DOHH2 (cell line): ENCODE measurements around the gene AMMECR1.

Source experiments
- H3F3A ChIP-seq: fragments of 200-600 bp; sonication (generic), shearing (Covaris generic); 2 replicates; pipeline ENCODE4 v1.6.0; 2016; ENCODE audit warnings: antibody characterized with exemption, mild to moderate bottlenecking; ENCODE audit not compliant: control insufficient read depth, insufficient read depth
- H3K27ac ChIP-seq: fragments of 200-600 bp; sonication (generic); 2 replicates; pipeline ENCODE4 v1.5.1; 2014; ENCODE audit warnings: low read depth, mild to moderate bottlenecking, low read length, moderate library complexity
- H3K27me3 ChIP-seq: fragments of 200-600 bp; sonication (generic); 2 replicates; pipeline ENCODE4 v1.6.1; 2014; ENCODE audit warnings: mild to moderate bottlenecking, low read length, mixed read lengths; ENCODE audit not compliant: control insufficient read depth
- H3K36me3 ChIP-seq: fragments of 200-600 bp; sonication (generic); 2 replicates; pipeline ENCODE4 v1.6.1; 2014; ENCODE audit warnings: mild to moderate bottlenecking, low read length, moderate library complexity, mixed read lengths; ENCODE audit not compliant: control insufficient read depth
- H3K4me1 ChIP-seq: fragments of 200-600 bp; sonication (generic); 2 replicates; pipeline ENCODE4 v1.6.1; 2014; ENCODE audit warnings: mild to moderate bottlenecking, low read length, mixed read lengths; ENCODE audit not compliant: control insufficient read depth
- H3K4me2 ChIP-seq: fragments of 200-600 bp; sonication (generic); 2 replicates; pipeline ENCODE4 v1.6.0; 2014; ENCODE audit warnings: mild to moderate bottlenecking, low read length, moderate library complexity
- H3K4me3 ChIP-seq: fragments of 200-600 bp; sonication (generic); 2 replicates; pipeline ENCODE4 v1.5.1; 2014; ENCODE audit warnings: mild to moderate bottlenecking, low read length, mixed read lengths
- H3K79me2 ChIP-seq: fragments of 200-600 bp; sonication (generic); 2 replicates; pipeline ENCODE4 v1.6.1; 2014; ENCODE audit warnings: mild to moderate bottlenecking, low read length, mixed read lengths; ENCODE audit not compliant: control insufficient read depth
- H3K9me2 ChIP-seq: fragments of 200-600 bp; sonication (generic); replicated peaks from 2 replicates; pipeline ENCODE4 v1.6.1; 2014; ENCODE audit warnings: mild to moderate bottlenecking, low read length, mixed read lengths; ENCODE audit not compliant: control insufficient read depth
- H3K9me3 ChIP-seq: fragments of 200-600 bp; sonication (generic); 2 replicates; pipeline ENCODE4 v1.6.1; 2014; ENCODE audit warnings: antibody characterized with exemption, low read length, mixed read lengths; ENCODE audit not compliant: control insufficient read depth, insufficient read depth
- H4K20me1 ChIP-seq: fragments of 200-600 bp; sonication (generic); 2 replicates; pipeline ENCODE4 v1.6.0; 2014; ENCODE audit warnings: low read depth, mild to moderate bottlenecking, antibody characterized with exemption, low read length, moderate library complexity; ENCODE audit not compliant: control insufficient read depth, insufficient read depth
- CTCF ChIP-seq: fragments of 200-600 bp; sonication (generic); IDR thresholded peaks from one replicate; pipeline ENCODE4 v1.5.1; 2014; ENCODE audit warnings: antibody characterized with exemption, mild to moderate bottlenecking, low read depth, low read length; ENCODE audit not compliant: poor library complexity, severe bottlenecking
- EZH2phosphoT487 ChIP-seq: fragments of 200-600 bp; sonication (generic); IDR thresholded peaks from 2 replicates; pipeline ENCODE4 v1.6.1; 2017; ENCODE audit warnings: borderline replicate concordance, mild to moderate bottlenecking, antibody characterized with exemption, low read length, moderate library complexity, mixed read lengths

AMMECR1 gene

GRCh38 chrX:110317820-110318663 is at the start of gene AMMECR1:
TSS of gene AMMECR1 (minus strand) at chrX:110318085. CDS start at chrX:110318071, 14 bp downstream.
- no peaks in the 10 kb centered on the region for H3K9me2 ChIP-seq
- peak within 1 kb of the TSS; percentile 84 for H3K4me2 ChIP-seq
- peak within 1 kb of the TSS; percentile 60 for H3K27ac ChIP-seq
- TF ChIP-seq CTCF (no peak), EZH2phosphoT487 (no peak)
- H3K9me3 ChIP-seq, result no peaks in the 10 kb centered on the region
- peaks cover 3% of the 10 kb centered on the region; the same call in 1 of the 2 replicates for H3K36me3 ChIP-seq
- H3K4me1 ChIP-seq, result peaks cover 49% of the 10 kb centered on the region
- peak within 1 kb of the TSS; percentile 91 for H3K4me3 ChIP-seq
- H3F3A ChIP-seq, result no peaks in the 10 kb centered on the region
- H4K20me1 ChIP-seq, result peaks cover 3% of the 10 kb centered on the region; the same call in 1 of the 2 replicates
- H3K27me3 ChIP-seq, result no peaks in the 10 kb centered on the region
- H3K79me2 ChIP-seq, result peaks cover 48% of the 10 kb centered on the region

- Histone ChIP-seq H3F3A (no peaks in the 10 kb centered on the region), H3K4me2 (no peak overlapping the region), H4K20me1 (no peaks in the 10 kb centered on the region), H3K27me3 (no peaks in the 10 kb centered on the region), H3K9me3 (no peaks in the 10 kb centered on the region), H3K4me3 (no peak overlapping the region), H3K27ac (no peak overlapping the region), H3K9me2 (no peaks in the 10 kb centered on the region), H3K79me2 (no peaks in the 10 kb centered on the region), H3K36me3 (no peaks in the 10 kb centered on the region), H3K4me1 (no peaks in the 10 kb centered on the region)
- TF ChIP-seq CTCF (no peak), EZH2phosphoT487 (no peak)
Measured at GRCh38 chrX:110363244-110363643, 45.4 kb upstream of the AMMECR1 start.

- TF ChIP-seq EZH2phosphoT487 (no peak), CTCF (no peak)
- no peak overlapping the region for H3K4me3 ChIP-seq
- H3K9me2 ChIP-seq, result no peaks in the 10 kb centered on the region
Measured at GRCh38 chrX:110359273-110359672, 41.4 kb upstream of the AMMECR1 start.

More at GRCh38 chrX:110359273-110359672, 41.4 kb upstream of the AMMECR1 start:
- Histone ChIP-seq H3K36me3 (no peaks in the 10 kb centered on the region), H3K27me3 (no peaks in the 10 kb centered on the region), H3K79me2 (no peaks in the 10 kb centered on the region), H3K9me3 (no peaks in the 10 kb centered on the region), H3K4me2 (no peak overlapping the region), H3K27ac (no peak overlapping the region), H4K20me1 (no peaks in the 10 kb centered on the region), H3K4me1 (no peaks in the 10 kb centered on the region), H3F3A (no peaks in the 10 kb centered on the region)
